HG03108 (cell line): ENCODE results near the gene CHST8.
"Not testable (repeated sequence)": the region's sequence is repeated elsewhere in the genome, so short reads cannot be mapped to it uniquely, and the experiment has no call there.

Experiments
- ATAC-seq: cut with Tn5 transposase; IDR thresholded peaks from one replicate; pipeline ENCODE4 v1.9.1; 2021; ENCODE audit warnings: moderate library complexity; ENCODE audit not compliant: unreplicated experiment

Gene CHST8

GRCh38 chr19:33621811-33622504 lies at the start of gene CHST8:
CHST8 (plus strand) TSS chr19:33621953; CDS start chr19:33689262, 67,309 bp downstream.
- ATAC-seq = no peak

GRCh38 chr19:33572929-33573328 lies 48.8 kb upstream of the CHST8 start:
- ATAC-seq = no peak

DNA sequence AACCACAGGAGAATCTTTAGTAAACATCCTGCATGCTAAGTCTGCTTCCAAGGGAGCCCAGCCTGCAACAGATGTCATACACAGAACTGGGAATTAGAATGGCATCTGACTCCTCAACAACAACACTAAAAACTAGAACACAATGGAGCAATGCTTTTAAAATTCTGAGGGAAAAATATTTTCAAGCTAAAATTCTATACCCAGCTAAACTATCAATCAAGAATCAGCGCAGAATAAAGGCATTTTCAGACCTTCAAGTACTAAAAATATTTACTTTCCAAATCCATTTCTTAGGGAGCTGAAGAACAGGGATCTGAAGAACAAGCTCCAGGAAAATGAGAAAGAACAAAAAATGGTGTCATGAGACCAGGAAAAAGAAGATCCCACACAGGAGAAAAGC lies 46.9 kb upstream of the CHST8 start:
- ATAC-seq = no peak

- ATAC-seq = no peak
These were observed 43.1 kb upstream of the CHST8 start for GRCh38 chr19:33578697-33579096.

- no peak for ATAC-seq
These were observed 41.6 kb upstream of the CHST8 start for GRCh38 chr19:33580026-33580644.

DNA sequence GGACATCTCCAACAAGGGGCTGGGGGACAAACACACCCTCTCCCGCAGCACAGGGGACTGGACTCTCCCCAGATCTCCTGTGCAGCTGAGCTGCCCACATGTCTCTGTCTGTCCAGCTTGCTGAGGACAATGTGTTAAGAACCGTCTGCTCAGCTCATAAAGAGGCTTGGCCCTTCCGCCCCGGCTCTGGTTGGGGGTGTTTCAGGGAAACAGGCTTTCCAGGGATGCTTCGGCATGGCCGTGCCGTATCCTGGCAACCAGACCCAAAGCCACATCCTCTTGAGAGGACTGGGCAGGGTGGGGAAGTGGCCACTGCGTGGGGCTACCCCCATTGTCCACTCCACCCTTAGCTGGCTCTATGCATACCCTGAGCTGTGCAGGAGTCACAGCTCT lies 41.1 kb upstream of the CHST8 start:
- ATAC-seq = no peak

DNA sequence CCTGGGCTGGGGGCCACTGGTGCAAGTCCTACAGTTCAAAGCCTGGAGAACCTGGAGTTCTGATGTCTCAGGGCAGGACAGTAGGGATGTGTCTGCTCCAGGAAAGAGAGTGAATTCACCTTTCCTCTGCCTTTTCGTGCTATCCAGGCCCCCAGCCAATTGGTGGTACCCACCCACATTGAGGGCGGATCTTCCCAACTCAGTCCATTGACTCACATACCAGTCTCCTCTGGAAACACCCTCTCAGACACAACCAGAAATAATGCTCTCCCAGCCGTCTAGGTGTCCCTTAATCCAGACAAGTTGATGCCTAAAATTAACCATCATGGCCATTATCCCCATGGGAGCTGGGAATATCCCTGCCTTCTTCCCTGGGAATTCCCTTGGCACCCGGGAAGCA lies 38.8 kb upstream of the CHST8 start:
- no peak for ATAC-seq

GRCh38 chr19:33587150-33587549 lies 34.6 kb upstream of the CHST8 start:
- ATAC-seq = no peak

DNA sequence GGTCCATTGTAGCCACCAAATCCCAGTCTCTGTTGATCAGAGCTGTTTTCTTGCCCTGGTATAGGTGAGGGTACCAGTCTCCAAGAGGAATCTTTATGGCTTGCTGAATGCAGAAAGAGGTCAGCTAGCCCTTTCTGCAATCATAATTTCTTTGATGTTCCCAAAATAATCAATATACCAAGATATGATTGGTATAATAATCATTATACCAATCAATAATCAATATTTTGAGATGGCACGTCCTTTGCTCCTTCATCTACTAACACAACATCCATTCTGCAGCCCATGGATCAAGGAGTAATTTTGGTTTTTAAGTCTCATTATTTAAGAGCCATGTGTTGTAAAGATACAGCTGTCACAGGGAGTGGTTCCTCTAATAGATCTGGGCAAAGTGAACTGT lies 31.5 kb upstream of the CHST8 start:
- no peak for ATAC-seq

DNA sequence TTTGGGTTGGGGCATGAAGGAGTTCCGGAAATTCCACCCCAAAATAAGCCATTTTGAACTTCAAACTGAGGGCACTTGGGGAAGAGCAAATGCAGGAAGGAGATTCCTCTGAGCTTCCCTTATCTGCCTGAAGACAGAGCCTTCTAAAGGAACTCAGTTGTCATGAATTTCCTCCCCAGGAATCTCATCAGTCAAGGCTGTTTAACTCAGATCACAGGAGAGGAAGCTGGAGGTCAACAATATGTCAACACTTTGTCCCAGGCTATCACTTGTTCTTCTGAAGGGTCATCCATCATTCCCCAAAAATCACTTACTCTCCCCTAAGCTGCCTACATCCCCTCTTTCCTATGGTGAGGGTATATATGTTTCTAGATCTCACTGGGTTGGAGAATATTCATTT lies 26.0 kb upstream of the CHST8 start:
- ATAC-seq = no peak

DNA sequence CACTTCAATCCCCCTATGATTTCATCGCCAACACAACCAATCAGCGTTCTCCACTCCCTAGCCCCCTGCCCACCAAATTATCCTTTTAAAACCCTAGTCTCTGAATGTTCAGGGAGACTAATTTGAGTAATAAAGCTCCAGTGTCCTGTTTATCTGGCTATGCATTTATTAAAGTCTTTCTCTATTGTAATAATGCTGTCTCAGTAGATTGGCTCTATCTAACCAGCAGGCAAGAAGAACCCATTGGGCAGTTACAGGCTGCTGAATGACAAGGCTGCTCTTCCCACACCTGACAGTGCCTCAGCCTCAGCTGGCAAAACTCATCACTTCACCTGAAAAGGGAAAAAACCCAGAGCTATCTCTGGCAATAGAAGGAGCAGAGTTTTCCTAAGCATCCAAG lies 20.2 kb upstream of the CHST8 start:
- ATAC-seq = no peak

GRCh38 chr19:33602576-33603204 lies 19.1 kb upstream of the CHST8 start:
- ATAC-seq = no peak

DNA sequence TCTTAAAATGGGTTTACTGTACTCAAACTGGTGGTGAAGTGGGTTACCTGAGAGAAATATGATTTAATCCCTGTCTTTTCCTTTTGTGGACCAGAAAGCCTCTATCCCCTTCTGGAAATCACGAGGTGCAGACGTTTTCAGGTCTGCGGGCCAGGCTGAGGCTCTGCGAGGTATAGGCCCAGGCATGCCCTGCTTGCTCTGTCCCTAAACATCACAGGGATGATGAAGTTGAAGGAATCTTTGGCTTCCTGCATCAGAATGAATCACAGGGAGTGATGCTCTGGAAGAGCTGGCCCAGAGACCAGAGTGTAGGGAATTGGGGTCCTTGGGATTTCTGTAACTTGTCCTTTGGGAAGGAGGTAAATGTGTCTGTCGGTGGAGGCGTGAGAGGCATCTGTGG lies 18.4 kb upstream of the CHST8 start:
- no peak for ATAC-seq

- no peak for ATAC-seq
These were observed 17.1 kb upstream of the CHST8 start for GRCh38 chr19:33604651-33605050.

DNA sequence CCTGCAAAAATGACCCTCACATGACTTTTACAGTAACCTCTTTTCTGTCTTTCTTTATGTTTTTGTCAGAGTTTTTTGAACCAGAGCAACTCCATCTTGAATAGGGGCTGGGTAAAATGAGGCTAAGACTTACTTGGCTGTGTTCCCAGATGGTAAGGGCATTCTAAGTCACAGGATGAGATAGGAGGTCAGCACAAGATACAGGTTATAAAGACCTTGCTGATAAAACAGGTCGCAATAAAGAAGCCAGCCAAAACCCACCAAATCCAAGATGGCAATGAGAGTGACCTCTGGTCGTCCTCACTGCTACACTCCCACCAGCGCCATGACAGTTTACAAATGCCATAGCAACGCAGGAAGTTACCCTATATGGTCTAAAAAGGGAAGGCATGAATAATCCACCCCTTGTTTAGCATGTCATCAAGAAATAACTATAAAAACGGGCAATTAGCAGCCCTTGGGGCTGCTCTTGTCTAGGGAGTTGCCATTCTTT lies 15.9 kb upstream of the CHST8 start:
- not testable (repeated sequence) for ATAC-seq

GRCh38 chr19:33606556-33606955 lies 15.2 kb upstream of the CHST8 start:
- ATAC-seq = no peak

DNA sequence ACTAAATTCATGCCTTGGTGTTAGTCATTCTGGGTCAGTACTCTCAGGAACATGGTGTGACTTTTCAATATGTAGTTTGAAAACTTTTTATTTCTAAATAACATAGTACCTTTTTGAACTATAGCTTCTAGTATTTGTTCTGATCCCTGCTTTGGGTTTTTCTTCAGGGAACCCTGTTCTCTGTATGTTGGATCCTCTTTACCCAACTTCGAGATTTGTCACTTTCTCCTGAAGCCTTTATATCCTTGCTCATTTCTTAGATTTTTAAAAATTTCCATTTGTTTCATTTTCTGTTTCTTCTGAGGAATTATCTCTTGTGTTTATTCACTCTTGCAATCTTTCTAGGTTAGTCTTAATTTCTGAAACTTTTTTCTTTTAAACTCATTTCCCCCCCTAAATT lies 12.4 kb upstream of the CHST8 start:
- ATAC-seq = no peak

DNA sequence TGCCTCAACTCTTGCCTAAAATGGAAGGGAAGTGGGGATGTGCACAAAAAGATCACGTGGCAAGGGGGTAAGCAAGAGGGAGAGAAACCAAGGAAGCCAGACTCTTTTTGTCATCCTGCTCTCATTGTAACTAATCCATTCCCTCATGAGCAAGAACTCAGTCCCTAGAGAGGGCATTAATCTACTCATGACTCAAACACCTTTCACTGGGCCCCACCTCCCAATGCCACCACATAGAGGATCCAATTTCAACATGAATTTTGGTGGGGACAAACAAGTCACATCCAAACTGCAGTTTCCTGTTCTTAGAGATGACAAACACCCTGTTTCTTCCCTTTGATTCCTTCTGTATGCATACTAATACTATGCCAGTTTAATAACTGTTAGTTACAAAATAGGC lies 11.2 kb upstream of the CHST8 start:
- ATAC-seq = no peak

DNA sequence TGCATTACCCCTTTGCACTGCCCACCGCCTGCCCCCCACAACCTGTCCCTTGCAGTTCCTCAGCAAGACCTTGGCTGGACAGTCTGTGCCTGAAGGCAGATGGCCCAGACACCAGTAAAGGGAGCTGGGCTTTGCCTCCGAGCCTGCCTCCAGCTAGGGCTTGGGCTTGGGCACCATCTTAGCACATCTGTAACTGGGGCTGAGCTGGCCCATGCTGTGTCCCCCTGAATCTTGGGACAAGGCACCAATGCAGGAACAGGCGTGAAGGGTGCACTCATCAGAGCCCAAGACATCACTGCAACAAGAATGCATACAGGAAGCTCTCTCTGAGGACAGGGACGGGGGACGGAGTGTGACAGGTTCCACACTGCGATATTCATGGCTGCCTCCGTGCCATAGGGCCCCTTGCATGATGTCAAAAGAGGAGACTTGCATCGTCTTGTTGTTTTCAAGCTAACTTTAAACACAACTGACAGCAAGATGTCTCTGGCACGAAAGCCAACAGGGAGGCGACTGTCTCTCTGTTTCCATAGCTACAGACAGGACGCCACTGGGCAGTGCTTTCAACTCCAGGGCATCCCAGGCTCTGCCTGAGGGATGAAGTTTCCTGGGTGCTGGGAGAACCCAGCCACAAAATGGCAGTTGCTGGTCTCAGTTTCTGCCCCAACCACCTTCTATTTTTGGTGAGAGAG lies 8.7 kb upstream of the CHST8 start:
- ATAC-seq = no peak

GRCh38 chr19:33613620-33614000 lies 8.1 kb upstream of the CHST8 start:
- no peak for ATAC-seq

GRCh38 chr19:33616346-33616745 lies 5.4 kb upstream of the CHST8 start:
- ATAC-seq = no peak

- no peak for ATAC-seq
These were observed 4.9 kb upstream of the CHST8 start for GRCh38 chr19:33616857-33617256.
